Measurements from ENCODE around the gene SH3BP1.
"Not testable (repeated sequence)": the region's sequence is repeated elsewhere in the genome, so short reads cannot be mapped to it uniquely, and the experiment has no call there.

The SH3BP1 gene, protein sequence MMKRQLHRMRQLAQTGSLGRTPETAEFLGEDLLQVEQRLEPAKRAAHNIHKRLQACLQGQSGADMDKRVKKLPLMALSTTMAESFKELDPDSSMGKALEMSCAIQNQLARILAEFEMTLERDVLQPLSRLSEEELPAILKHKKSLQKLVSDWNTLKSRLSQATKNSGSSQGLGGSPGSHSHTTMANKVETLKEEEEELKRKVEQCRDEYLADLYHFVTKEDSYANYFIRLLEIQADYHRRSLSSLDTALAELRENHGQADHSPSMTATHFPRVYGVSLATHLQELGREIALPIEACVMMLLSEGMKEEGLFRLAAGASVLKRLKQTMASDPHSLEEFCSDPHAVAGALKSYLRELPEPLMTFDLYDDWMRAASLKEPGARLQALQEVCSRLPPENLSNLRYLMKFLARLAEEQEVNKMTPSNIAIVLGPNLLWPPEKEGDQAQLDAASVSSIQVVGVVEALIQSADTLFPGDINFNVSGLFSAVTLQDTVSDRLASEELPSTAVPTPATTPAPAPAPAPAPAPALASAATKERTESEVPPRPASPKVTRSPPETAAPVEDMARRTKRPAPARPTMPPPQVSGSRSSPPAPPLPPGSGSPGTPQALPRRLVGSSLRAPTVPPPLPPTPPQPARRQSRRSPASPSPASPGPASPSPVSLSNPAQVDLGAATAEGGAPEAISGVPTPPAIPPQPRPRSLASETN

GRCh38 chr22:37639070-37639760 is at the start of gene SH3BP1:
TSS of gene SH3BP1 (plus strand) at chr22:37639669. CDS start at chr22:37639788, 119 bp downstream.
- DNase-seq = peak; percentile 55

DNA sequence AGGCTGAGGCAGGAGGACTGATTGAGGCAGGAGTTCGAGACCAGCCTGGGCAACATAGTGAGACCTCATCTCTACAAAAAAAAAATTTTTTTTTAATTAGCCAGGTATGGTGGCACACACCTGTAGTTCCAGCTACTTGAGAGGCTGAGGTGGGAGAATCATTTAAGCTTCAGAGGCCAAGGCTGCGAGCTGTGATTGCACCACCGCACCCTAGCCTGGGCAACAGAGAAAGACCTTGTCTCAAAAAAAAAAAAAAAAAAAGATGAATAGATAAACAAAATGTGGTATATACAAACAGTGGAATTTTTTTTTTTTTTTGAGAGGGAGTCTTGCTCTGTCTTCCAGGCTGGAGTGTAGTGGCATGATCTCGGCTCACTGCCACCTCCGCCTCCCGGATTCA is 48.4 kb upstream of the SH3BP1 start:
- DNase-seq = not testable (repeated sequence)

DNA sequence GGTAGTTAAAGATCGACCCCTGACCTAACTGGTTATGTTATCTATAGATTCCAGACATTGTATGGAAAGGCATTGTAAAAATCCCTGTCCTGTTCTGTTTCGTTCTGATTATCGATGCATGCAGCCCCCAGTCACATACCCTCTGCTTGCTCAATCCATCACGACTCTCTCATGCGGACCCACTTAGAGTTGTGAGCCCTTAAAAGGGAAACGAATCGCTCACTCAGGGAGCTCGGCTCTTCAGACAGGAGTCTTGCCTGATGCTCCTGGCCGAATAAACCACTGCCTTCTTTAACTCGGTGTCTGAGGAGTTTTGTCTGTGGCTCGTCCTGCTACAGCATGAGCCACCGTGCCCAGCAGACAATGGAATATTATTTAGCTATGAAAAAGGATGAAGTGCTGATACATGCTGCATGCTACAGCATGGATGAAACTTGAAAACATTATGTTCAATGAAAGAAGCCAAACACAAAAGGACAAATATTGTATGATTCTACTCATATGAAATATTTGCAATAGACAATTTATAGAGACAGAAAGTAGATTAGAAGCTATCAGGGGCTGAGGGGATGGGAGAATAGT is 47.6 kb upstream of the SH3BP1 start:
- no peak for DNase-seq

GRCh38 chr22:37594237-37594636 is 45.2 kb upstream of the SH3BP1 start:
- DNase-seq = no peak

DNA sequence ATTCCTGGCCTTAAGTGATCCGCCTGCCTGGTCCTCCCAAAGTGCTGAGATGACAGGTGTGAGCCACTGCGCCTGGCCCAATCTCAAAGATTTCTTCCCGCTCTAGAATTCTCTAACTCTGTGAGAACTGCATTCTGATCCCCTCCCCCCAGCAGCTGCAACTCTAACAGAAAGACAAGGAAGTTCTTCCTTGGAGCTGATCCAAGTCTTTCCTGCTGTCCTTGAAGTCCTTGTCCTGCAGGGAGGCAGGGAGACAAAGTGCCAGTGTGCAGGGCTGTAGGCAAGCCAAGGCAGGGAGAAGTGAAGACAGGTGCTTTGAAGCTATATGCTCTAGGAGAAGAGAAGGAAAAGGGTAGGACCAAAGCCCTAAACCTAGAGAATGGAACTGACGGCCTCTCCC is 40.3 kb upstream of the SH3BP1 start:
- no peak for DNase-seq

GRCh38 chr22:37601203-37601539 is 38.3 kb upstream of the SH3BP1 start:
- no peak for DNase-seq

GRCh38 chr22:37601540-37602442 is 37.7 kb upstream of the SH3BP1 start:
- DNase-seq = no peak

DNA sequence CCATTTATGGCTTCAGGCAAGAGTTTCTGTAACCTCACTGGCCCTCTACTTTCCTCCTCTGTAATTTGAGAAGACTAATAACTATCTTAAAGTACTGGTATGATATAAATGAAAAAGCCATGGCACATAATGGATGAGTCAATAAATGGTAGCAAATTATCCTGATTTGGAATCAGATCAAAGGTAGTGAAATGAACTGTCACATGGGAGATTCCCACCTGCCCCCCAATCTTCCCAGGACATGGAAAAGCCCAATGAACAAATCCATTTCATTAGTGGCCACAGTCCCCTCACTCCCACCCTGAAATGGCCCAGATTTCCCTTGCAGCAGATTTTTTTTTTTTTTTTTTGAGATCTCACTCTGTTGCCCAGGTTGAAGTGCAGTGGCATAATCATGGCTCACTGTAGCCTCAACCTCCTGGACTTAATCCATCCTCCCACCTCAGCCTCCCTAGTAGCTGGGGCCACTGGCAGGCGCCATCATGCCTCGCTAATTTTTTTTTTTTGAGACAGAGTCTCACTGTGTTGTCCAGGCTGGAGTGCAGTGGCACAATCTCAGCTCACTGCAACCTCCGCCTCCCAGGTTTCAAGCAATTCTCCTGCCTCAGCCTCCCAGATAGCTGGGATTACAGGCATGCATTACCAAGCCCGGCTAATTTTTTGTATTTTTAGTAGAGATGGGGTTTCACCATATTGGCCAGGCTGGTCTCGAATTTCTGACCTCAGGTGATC is 36.8 kb upstream of the SH3BP1 start:
- DNase-seq = not testable (repeated sequence)

DNA sequence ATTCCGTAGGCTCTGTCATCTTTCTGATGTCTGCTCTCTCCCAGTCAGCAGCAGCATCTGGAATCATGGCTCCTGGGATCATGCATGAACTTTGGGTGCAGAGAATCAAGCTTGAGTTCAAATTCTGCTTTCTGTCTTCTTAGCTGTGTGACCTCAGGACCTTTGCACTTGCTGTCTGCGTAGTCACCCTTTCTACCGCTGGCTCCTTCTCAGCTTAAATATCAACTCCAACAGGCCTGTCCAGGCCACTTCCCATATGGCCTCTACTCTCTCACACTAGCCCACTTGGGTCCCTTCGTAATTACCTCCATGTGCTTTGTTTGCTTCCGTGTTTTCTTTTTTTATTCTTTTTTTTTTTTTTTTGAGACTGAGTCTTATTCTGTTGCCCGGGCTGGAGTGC is 35.4 kb upstream of the SH3BP1 start:
- DNase-seq = no peak

DNA sequence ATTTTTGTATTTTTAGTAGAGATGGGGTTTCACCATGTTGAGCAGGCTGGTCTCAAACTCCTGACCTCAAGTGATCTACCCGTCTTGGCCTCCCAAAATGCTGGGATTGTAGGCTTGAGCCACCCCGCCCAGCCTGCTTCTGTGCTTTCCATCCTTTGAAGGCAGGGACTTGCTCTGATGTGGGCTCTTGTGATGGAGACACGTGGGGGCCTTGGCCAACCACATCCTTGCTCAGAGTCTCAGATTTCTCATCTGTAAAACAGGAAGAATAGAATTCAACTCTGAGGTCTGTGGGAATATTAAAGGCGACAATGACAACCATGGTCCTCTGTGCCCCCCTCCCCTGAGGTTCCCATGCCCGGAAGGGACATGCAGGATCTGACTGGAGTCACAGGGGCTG is 34.6 kb upstream of the SH3BP1 start:
- DNase-seq = peak; percentile 44

GRCh38 chr22:37607010-37607934 is 32.2 kb upstream of the SH3BP1 start:
- peak; percentile 93 for DNase-seq

- no peak for DNase-seq
Measured at GRCh38 chr22:37607935-37608476, 31.5 kb upstream of the SH3BP1 start.

- DNase-seq = peak; percentile 94
Measured at GRCh38 chr22:37608477-37609239, 30.8 kb upstream of the SH3BP1 start, which contains the start of gene GGA1. TSS of gene GGA1 (plus strand) at chr22:37608834. CDS start at chr22:37608861, 27 bp downstream.

DNA sequence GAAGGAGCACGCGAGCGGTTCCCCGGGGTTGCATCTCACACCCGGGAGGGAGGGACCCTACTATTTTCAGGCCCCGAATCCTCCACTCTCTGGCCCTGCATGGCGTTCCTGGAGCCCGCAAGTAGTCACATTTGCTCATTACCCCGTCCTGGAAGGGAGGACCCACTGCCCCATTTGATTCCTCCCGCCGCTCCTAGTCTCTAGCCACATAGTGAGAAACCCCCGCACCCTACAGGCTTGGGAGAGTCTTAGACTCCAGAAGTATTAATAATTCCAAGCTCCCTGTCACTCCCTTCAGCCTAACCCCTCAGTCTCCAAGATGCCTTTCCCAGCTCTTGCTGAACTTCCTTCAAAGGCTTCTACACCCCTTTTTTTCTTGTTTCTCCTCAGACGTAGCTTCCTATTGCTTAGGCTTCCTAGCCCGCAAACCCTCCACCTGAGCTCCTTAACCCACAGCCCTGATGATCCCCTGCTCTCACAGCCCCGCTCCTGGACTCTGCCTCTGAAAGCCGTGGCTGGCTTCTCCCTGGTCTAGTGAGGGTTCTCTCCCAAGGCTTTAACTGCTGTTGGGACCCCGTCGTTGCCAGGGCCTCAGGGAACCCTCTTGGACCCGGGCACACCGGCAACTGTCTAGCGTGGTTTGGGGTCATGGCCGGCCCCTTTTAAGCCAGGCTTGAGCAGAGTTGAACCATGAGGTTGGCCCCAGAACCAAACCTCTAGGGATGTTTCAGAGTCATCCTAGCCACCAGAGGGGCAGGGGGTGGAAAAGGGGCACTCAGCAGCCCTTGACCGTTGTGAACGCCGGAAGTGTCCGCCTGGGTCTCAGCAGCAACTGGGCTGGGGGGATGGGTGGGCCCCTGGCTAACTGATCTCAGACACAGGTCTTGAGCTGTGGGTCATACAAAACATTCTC is 30.0 kb upstream of the SH3BP1 start:
- DNase-seq = no peak

DNA sequence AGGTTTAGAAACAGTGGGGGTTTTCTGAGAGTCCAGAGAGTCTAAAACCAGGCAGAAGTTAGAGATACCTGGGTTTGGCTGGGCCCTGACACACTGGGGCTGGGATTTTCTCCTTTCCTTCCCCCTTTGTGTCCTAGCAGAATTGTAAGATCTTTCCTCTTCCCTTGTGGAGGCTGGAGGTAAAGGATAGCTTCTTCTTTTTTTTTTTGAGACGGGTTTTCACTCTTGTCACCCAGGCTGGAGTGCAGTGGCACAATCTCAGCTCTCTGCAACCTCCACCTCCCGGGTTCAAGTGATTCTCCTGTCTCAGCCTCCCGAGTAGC is 29.4 kb upstream of the SH3BP1 start:
- not testable (repeated sequence) for DNase-seq

DNA sequence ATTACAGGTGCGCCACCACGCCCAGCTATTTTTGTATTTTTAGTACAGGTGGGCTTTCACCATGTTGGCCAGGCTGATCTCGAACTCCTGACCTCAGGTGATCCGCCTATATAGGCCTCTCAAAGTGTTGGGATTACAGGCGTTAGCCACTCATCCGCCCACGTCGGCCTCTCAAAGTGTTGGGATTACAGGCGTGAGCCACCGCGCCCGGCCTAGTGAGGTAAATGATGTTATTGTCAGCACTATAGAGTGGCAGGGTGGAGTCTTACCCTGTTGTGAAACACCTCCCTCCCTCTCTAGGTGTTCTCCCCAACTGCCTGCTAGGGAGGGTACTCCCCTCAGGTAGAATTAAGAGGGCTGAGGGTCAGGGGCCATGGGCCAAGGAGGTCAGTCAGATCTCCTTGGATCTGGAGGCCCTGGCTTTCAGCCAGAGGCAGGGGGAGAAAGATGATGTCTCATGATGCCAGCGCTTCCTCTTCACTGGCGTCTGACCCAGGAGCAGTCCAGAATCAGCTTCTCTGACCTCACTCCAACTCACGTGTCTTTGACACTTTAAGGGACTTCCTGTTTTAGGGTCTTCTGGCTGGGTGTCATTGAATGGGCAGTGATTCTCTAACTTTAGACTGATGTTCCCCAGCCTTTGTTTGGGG is 28.9 kb upstream of the SH3BP1 start:
- DNase-seq = no peak

DNA sequence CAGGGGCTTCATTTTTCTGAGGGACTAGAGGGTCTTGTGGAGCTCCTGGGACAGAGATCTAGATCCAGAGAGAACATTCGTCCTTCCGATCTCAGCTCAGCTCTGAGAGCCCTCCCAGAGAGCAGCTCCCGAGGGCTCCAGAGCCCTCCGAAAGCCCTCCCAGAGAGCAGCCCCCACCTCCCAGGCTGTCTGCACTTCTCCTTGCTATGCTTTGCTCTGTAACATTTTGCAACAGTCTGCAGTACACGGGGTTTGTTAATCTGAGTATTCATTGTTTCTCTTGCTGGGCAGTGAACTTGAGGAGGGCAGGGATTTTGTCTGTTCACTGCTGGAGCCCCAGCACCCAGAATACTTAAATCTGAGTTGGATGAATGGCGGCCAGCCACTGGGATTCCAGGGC is 28.3 kb upstream of the SH3BP1 start:
- DNase-seq = no peak
